ENCODE results near the gene WDR1. TPM values are rescaled to one million over a fixed set of nuclear protein-coding genes. Genes with fewer than 3 reads are reported as not detected.
"Not testable (repeated sequence)": the region's sequence is repeated elsewhere in the genome, so short reads cannot be mapped to it uniquely, and the experiment has no call there.

WDR1 gene
- total RNA-seq, 2 donors from 2014 or later = 222 to 345 TPM

- TF ChIP-seq CTCF (conservative IDR thresholded peaks at IDR 0.05) = no peak
- H3K9me3 Mint-ChIP-seq = no peaks in the 10 kb centered on the region
Observed at GRCh38 chr4:10128761-10129160, 12.2 kb upstream of the WDR1 start.

GRCh38 chr4:10127531-10127930 is 10.9 kb upstream of the WDR1 start:
- H3K9me3 ChIP-seq (ENCODE audit: control insufficient read depth, low read length); H3K27ac Mint-ChIP-seq; H3K9ac ChIP-seq (ENCODE audit: extremely low read depth, low read length, poor library complexity, severe bottlenecking); H3K4me3 ChIP-seq (ENCODE audit: low read length); H3K36me3 ChIP-seq (ENCODE audit: control insufficient read depth, insufficient read depth, low read length); H3K36me3 Mint-ChIP-seq (ENCODE audit: low read depth); H3K27ac ChIP-seq (ENCODE audit: low read depth, low read length); H3K9me3 Mint-ChIP-seq; H3K4me3 Mint-ChIP-seq; DNase-seq; H3K4me1 ChIP-seq (ENCODE audit: control insufficient read depth, insufficient read depth, low read length): not testable (repeated sequence)
- WGBS, 2 experiments (ENCODE audit: insufficient coverage in 1 of 2, insufficient read length in 1 of 2) = 91% methylated on average over 7 of the region's 7 CpGs; no CpG with 5 or more reads in 1 of the 2 experiments
- Mint-ChIP-seq H3K4me1 (peaks cover 19% of the 10 kb centered on the region), H3K27me3 (ENCODE audit: insufficient read depth) (peaks cover 45% of the 10 kb centered on the region)
- peaks cover 26% of the 10 kb centered on the region for H3K27me3 ChIP-seq (ENCODE audit: control insufficient read depth, insufficient read depth, low read length, poor library complexity, severe bottlenecking)

More at GRCh38 chr4:10128761-10129160, 12.2 kb upstream of the WDR1 start:
- Mint-ChIP-seq H3K4me1 (peaks cover 17% of the 10 kb centered on the region), H3K4me3 (no peak overlapping the region), H3K27ac (no peak overlapping the region), H3K36me3 (ENCODE audit: low read depth) (no peaks in the 10 kb centered on the region), H3K27me3 (ENCODE audit: insufficient read depth) (peaks cover 52% of the 10 kb centered on the region)
- H3K27me3 ChIP-seq (ENCODE audit: control insufficient read depth, insufficient read depth, low read length, poor library complexity, severe bottlenecking) = peaks cover 28% of the 10 kb centered on the region
- 69 to 88% methylated on average over 2 of the region's 2 CpGs for WGBS, 2 experiments (ENCODE audit: insufficient coverage in 1 of 2, insufficient read length in 1 of 2)
- H3K27ac ChIP-seq (ENCODE audit: low read depth, low read length) = no peak overlapping the region
- H3K4me1 ChIP-seq (ENCODE audit: control insufficient read depth, insufficient read depth, low read length) = peaks cover 5% of the 10 kb centered on the region
- H3K9ac ChIP-seq (ENCODE audit: extremely low read depth, low read length, poor library complexity, severe bottlenecking) = no peak overlapping the region
- H3K4me3 ChIP-seq (ENCODE audit: low read length) = no peak overlapping the region
- no peak for DNase-seq
- no peaks in the 10 kb centered on the region for H3K9me3 ChIP-seq (ENCODE audit: control insufficient read depth, low read length)
- H3K36me3 ChIP-seq (ENCODE audit: control insufficient read depth, insufficient read depth, low read length) = no peaks in the 10 kb centered on the region

DNA sequence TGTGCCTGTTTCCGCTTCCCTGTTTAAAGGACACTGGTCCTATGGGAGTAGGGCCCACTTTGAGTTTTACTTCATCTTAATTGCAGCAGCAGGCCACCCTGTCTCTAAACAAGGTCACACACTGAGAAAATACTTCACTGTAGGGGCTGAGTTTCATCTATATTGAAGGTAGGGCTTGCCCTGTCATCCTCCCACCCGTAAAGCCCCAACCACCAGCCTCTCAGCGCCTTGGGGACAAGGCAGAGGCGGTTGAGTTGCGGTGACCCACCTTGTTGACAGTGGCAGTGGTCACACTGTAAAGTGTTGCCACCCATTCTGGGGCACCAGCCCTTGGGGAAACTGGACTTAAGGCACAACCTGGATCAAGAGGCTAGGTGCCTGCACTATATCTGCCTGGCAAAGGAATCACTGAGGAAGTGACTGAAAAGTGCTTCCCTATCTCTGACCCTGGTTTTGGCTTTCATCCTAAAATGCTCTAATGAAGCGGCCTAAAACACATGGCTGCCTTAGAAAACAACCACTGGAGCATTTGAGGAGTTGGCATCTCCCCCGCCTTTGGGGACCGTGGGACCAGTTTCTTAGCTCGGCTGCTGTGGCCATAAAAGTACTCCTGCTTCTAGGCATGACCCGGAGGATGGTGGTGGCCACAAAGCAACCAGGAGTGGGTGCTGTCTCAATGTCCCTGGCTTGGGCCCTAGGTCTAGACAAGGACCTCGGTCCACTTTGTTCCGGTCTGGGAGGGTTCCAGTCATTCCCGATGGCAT is 7.8 kb upstream of the WDR1 start:
- Histone ChIP-seq H3K27ac (ENCODE audit: low read depth, low read length) (no peak overlapping the region), H3K4me3 (ENCODE audit: low read length) (no peak overlapping the region), H3K9me3 (ENCODE audit: control insufficient read depth, low read length) (no peaks in the 10 kb centered on the region), H3K9ac (ENCODE audit: extremely low read depth, low read length, poor library complexity, severe bottlenecking) (no peak overlapping the region), H3K36me3 (ENCODE audit: control insufficient read depth, insufficient read depth, low read length) (no peaks in the 10 kb centered on the region), H3K4me1 (ENCODE audit: control insufficient read depth, insufficient read depth, low read length) (peaks cover 12% of the 10 kb centered on the region), H3K27me3 (ENCODE audit: control insufficient read depth, insufficient read depth, low read length, poor library complexity, severe bottlenecking) (peaks cover 1% of the 10 kb centered on the region)
- Mint-ChIP-seq H3K4me3 (no peak overlapping the region), H3K27ac (no peak overlapping the region), H3K27me3 (ENCODE audit: insufficient read depth) (peaks cover 18% of the 10 kb centered on the region), H3K4me1 (peaks cover 48% of the 10 kb centered on the region), H3K36me3 (ENCODE audit: low read depth) (no peaks in the 10 kb centered on the region), H3K9me3 (no peaks in the 10 kb centered on the region)
- no peak for TF ChIP-seq CTCF (conservative IDR thresholded peaks at IDR 0.05)
- DNase-seq = no peak
- WGBS, 2 experiments (ENCODE audit: insufficient coverage in 1 of 2, insufficient read length in 1 of 2) = 87 to 91% methylated on average over 9 to 13 of the region's 13 CpGs
